OCI-LY7 (cell line): ENCODE measurements around the gene CABP2. TPM values are rescaled to one million over a fixed set of nuclear protein-coding genes. Genes with fewer than 3 reads are reported as not detected.
"Not testable (repeated sequence)": the region's sequence is repeated elsewhere in the genome, so short reads cannot be mapped to it uniquely, and the experiment has no call there.

Source experiments
- BruUV-seq: library from RNA; stranded (reverse); fragments of 400-500 nt; replicated peaks from 2 replicates; lab custom pipeline; 2021; lab: Mats Ljungman, UMichigan
- CTCF ChIA-PET: fragments of 300-600 bp; sonication (Branson Sonifier 250); formaldehyde crosslinking; loops from one replicate; lab custom pipeline; 2022; ENCODE audit warnings: antibody characterized with exemption; ENCODE audit not compliant: unreplicated experiment; lab: Charles Lee
- POLR2A ChIA-PET: fragments of 300-600 bp; sonication (Branson Sonifier 250); formaldehyde crosslinking; loops from one replicate; lab custom pipeline; 2022; ENCODE audit warnings: antibody characterized with exemption; lab: Charles Lee
- DNase-seq: peaks from one replicate; pipeline ENCODE4 v3.0.0-alpha.2; 2015; ENCODE audit warnings: low spot score
- H2AFZ ChIP-seq: fragments of 200-600 bp; sonication (generic), shearing (Covaris generic); 2 replicates; pipeline ENCODE4 v1.6.1; 2014; ENCODE audit warnings: mild to moderate bottlenecking, antibody characterized with exemption, low read length, moderate library complexity
- H3K27ac ChIP-seq: fragments of 200-600 bp; sonication (generic); 2 replicates; pipeline ENCODE4 v1.5.1; 2014; ENCODE audit warnings: mixed run types, low read depth, mild to moderate bottlenecking, moderate library complexity, low read length, inconsistent platforms; ENCODE audit not compliant: poor library complexity, severe bottlenecking
- H3K36me3 ChIP-seq: fragments of 200-600 bp; sonication (generic); 2 replicates; pipeline ENCODE4 v1.6.1; 2014; ENCODE audit warnings: mild to moderate bottlenecking, antibody characterized with exemption, low read length, moderate library complexity, mixed read lengths; ENCODE audit not compliant: insufficient read depth
- H3K4me1 ChIP-seq: fragments of 200-600 bp; sonication (generic); 2 replicates; pipeline ENCODE4 v1.5.1; 2014; ENCODE audit warnings: mild to moderate bottlenecking, low read length; ENCODE audit not compliant: insufficient read depth, poor library complexity, severe bottlenecking
- H3K4me2 ChIP-seq: fragments of 200-600 bp; sonication (generic); 2 replicates; pipeline ENCODE4 v1.6.1; 2014; ENCODE audit warnings: mild to moderate bottlenecking, low read length
- H3K4me3 ChIP-seq: fragments of 200-600 bp; sonication (generic); 2 replicates; pipeline ENCODE4 v1.5.1; 2014; ENCODE audit warnings: mild to moderate bottlenecking, low read depth, low read length; ENCODE audit not compliant: poor library complexity, severe bottlenecking
- H3K79me2 ChIP-seq: fragments of 200-600 bp; sonication (generic); 2 replicates; pipeline ENCODE4 v1.6.1; 2016; ENCODE audit warnings: low read depth, mild to moderate bottlenecking, low read length, moderate library complexity, mixed read lengths; ENCODE audit not compliant: insufficient read depth
- H3K9me2 ChIP-seq: fragments of 200-600 bp; sonication (generic); 2 replicates; pipeline ENCODE4 v1.6.1; 2016; ENCODE audit warnings: mild to moderate bottlenecking, low read length, mixed read lengths; ENCODE audit not compliant: insufficient read depth
- H3K9me3 ChIP-seq: fragments of 200-600 bp; sonication (generic); 2 replicates; pipeline ENCODE4 v1.6.1; 2014; ENCODE audit warnings: mild to moderate bottlenecking, mixed run types, low read length, mixed read lengths
- H4K20me1 ChIP-seq: fragments of 200-600 bp; sonication (generic); 2 replicates; pipeline ENCODE4 v1.6.1; 2014; ENCODE audit warnings: mild to moderate bottlenecking, antibody characterized with exemption, low read length, moderate library complexity, mixed read lengths; ENCODE audit not compliant: insufficient read depth
- CTCF ChIP-seq: fragments of 200-600 bp; sonication (generic); conservative IDR thresholded peaks from 2 replicates; pipeline ENCODE4 v1.5.1; 2014; ENCODE audit warnings: mild to moderate bottlenecking, antibody characterized with exemption, low read length, moderate library complexity, mixed read lengths
- EZH2phosphoT487 ChIP-seq: fragments of 200-600 bp; sonication (generic); IDR thresholded peaks from 2 replicates; pipeline ENCODE4 v1.6.1; 2018; ENCODE audit warnings: low read depth, borderline replicate concordance, mild to moderate bottlenecking, mixed run types, antibody characterized with exemption, low read length, moderate library complexity, mixed read lengths
- intact Hi-C: fragments of 100-400 bp; cut with micrococcal nuclease; formaldehyde crosslinking; loops from one replicate; pipeline ENCODE4 v1.10.0; 2022; ENCODE audit not compliant: unreplicated experiment
- total RNA-seq, 2 experiments: library from RNA; depleted of rRNA in 1 of 2; stranded (reverse); fragments of >200 nt in 1 of 2; shearing (Covaris generic) in 1 of 2; gene quantifications; 2 replicates each; pipeline ENCODE4 v1.2.3, GENCODE V29; 2014 to 2022

Gene CABP2
- total RNA-seq, 2 experiments from 2014 or later = not detected

GRCh38 chr11:67489885-67490726 lies 33.1 kb downstream of the CABP2 start:
- ChIA-PET CTCF (no interaction called here), POLR2A (no interaction called here)
- Histone ChIP-seq H3K36me3 (peaks cover 68% of the 10 kb centered on the region), H3K9me3 (no peaks in the 10 kb centered on the region), H4K20me1 (no peaks in the 10 kb centered on the region), H3K79me2 (peaks cover 13% of the 10 kb centered on the region; the same call in 1 of the 2 replicates), H3K9me2 (no peaks in the 10 kb centered on the region), H3K27ac (no peak overlapping the region), H2AFZ (no peak overlapping the region), H3K4me2 (no peak overlapping the region), H3K4me3 (no peak overlapping the region), H3K4me1 (peaks cover 19% of the 10 kb centered on the region)
- DNase-seq = no peak
- no peak for TF ChIP-seq CTCF
- TF ChIP-seq EZH2phosphoT487 = no peak
- TSS peak; percentile 82 for BruUV-seq
- intact Hi-C loops = no loop called here

GRCh38 chr11:67489203-67489884 lies 33.9 kb downstream of the CABP2 start:
- DNase-seq = no peak
- Histone ChIP-seq H3K4me2 (no peak overlapping the region), H4K20me1 (no peaks in the 10 kb centered on the region), H3K79me2 (peaks cover 17% of the 10 kb centered on the region; the same call in 1 of the 2 replicates), H3K36me3 (peaks cover 68% of the 10 kb centered on the region), H3K4me1 (peaks cover 27% of the 10 kb centered on the region), H3K9me2 (no peaks in the 10 kb centered on the region), H3K4me3 (no peak overlapping the region), H2AFZ (no peak overlapping the region), H3K9me3 (no peaks in the 10 kb centered on the region), H3K27ac (no peak overlapping the region)
- no TSS peak for BruUV-seq
- POLR2A ChIA-PET = no interaction called here
- intact Hi-C loops = no loop called here
- no peak for TF ChIP-seq EZH2phosphoT487
- CTCF ChIA-PET = no interaction called here

- no peaks in the 10 kb centered on the region for H4K20me1 ChIP-seq
- H3K9me2 ChIP-seq = no peaks in the 10 kb centered on the region
- ChIA-PET POLR2A (interaction anchor here (0.6 to 1.8 kb wide), 8 partner anchors 12 to 112 kb away, joined by 3 to 5 read pairs (median 3); no protein-coding TSS in a partner anchor), CTCF (no interaction called here)
- peaks cover 44% of the 10 kb centered on the region for H3K36me3 ChIP-seq
- H3K9me3 ChIP-seq = no peaks in the 10 kb centered on the region
- intact Hi-C loops = no loop called here
- H3K4me3 ChIP-seq = peak overlapping the region; percentile 18
- peaks cover 44% of the 10 kb centered on the region for H3K4me1 ChIP-seq
- H3K27ac ChIP-seq = peak overlapping the region; percentile 87
- H2AFZ ChIP-seq = no peak overlapping the region
- TF ChIP-seq CTCF (no peak), EZH2phosphoT487 (no peak)
- peak overlapping the region; percentile 95 for H3K4me2 ChIP-seq
- no peak for DNase-seq
- H3K79me2 ChIP-seq = peaks cover 28% of the 10 kb centered on the region; the same call in 1 of the 2 replicates
- no TSS peak for BruUV-seq
Observed at GRCh38 chr11:67486481-67487195, 36.6 kb downstream of the CABP2 start.

GRCh38 chr11:67485873-67486361 lies 37.3 kb downstream of the CABP2 start:
- peaks cover 28% of the 10 kb centered on the region; the same call in 1 of the 2 replicates for H3K79me2 ChIP-seq
- H3K9me3 ChIP-seq, H3K9me2 ChIP-seq, H4K20me1 ChIP-seq, H2AFZ ChIP-seq, BruUV-seq, CTCF ChIA-PET: not testable (repeated sequence)
- H3K4me3 ChIP-seq = peak overlapping the region; percentile 71
- H3K36me3 ChIP-seq = peaks cover 38% of the 10 kb centered on the region
- peaks cover 44% of the 10 kb centered on the region for H3K4me1 ChIP-seq
- POLR2A ChIA-PET = interaction anchor here (0.6 to 1.8 kb wide), 11 partner anchors 13 to 214 kb away, joined by 3 to 5 read pairs (median 3); partner anchors contain the start of gene PPP1CA
- peak overlapping the region; percentile 87 for H3K27ac ChIP-seq
- peak; percentile 93 for DNase-seq
- intact Hi-C loops = loop anchor here (2.0 kb wide), 2 partner anchors 21 to 43 kb away; partner anchors contain the start of gene CORO1B
- H3K4me2 ChIP-seq = peak overlapping the region; percentile 95
